IMR-90 (cell line): ENCODE data around the gene CACNA2D1. TPM values are rescaled to one million over a fixed set of nuclear protein-coding genes. Genes with fewer than 3 reads are reported as not detected.

Source experiments
- ATAC-seq: fragments of 200-7000 bp; cut with Tn5 transposase; 2 replicates; pipeline ENCODE4 v1.9.1; 2020; ENCODE audit warnings: low read depth, mild to moderate bottlenecking, moderate library complexity
- BruUV-seq: library from RNA; stranded (reverse); fragments of 400-500 nt; replicated peaks from 2 replicates; lab custom pipeline; 2021; lab: Mats Ljungman, UMichigan
- CTCF ChIA-PET: fragments of 300-600 bp; formaldehyde crosslinking; extraction: SDS; loops from one replicate; lab custom pipeline; 2021; ENCODE audit warnings: antibody characterized with exemption; lab: Yijun Ruan, JAX
- POLR2A ChIA-PET: fragments of 300-600 bp; sonication (Branson Sonifier 250); formaldehyde crosslinking; loops from one replicate; lab custom pipeline; 2022; ENCODE audit warnings: antibody characterized with exemption; ENCODE audit not compliant: unreplicated experiment; lab: Charles Lee
- DNase-seq: peaks from one replicate; pipeline ENCODE4 v3.0.0; 2013
- H2AFZ ChIP-seq: replicated peaks from 2 replicates; pipeline ENCODE3; 2013; ENCODE audit warnings: low read length, mild to moderate bottlenecking; ENCODE audit not compliant: poor library complexity
- H2AK5ac ChIP-seq: 2 replicates; pipeline ENCODE4 v1.6.1; 2013; ENCODE audit warnings: low read depth, low read length, inconsistent platforms
- H2AK9ac ChIP-seq: replicated peaks from 2 replicates; pipeline ENCODE3; 2013; ENCODE audit warnings: mild to moderate bottlenecking, low read depth, low read length, moderate library complexity; ENCODE audit not compliant: poor library complexity
- H2BK120ac ChIP-seq: 2 replicates; pipeline ENCODE4 v1.6.1; 2013; ENCODE audit warnings: low read depth, low read length, inconsistent platforms
- H2BK15ac ChIP-seq: 3 replicates; pipeline ENCODE4 v1.6.1; 2013; ENCODE audit warnings: low read depth, low read length, inconsistent platforms
- H2BK20ac ChIP-seq: 2 replicates; pipeline ENCODE4 v1.6.1; 2013; ENCODE audit warnings: low read depth, mild to moderate bottlenecking, inconsistent platforms, low read length, moderate library complexity
- H2BK5ac ChIP-seq: 2 replicates; pipeline ENCODE4 v1.6.1; 2013; ENCODE audit warnings: mild to moderate bottlenecking, low read depth, low read length, inconsistent platforms; ENCODE audit not compliant: poor library complexity, severe bottlenecking
- H3K14ac ChIP-seq: replicated peaks from 2 replicates; pipeline ENCODE4 v1.6.1; 2013; ENCODE audit warnings: low read depth, low read length, inconsistent platforms
- H3K18ac ChIP-seq: 2 replicates; pipeline ENCODE4 v1.6.1; 2013; ENCODE audit warnings: low read depth, low read length, control low read depth
- H3K23ac ChIP-seq: 2 replicates; pipeline ENCODE4 v1.6.1; 2013; ENCODE audit warnings: low read depth, low read length, inconsistent platforms
- H3K27ac ChIP-seq: 2 replicates; pipeline ENCODE4 v1.5.1; 2013; ENCODE audit warnings: mild to moderate bottlenecking, control low read depth, low read length; ENCODE audit not compliant: insufficient read depth
- H3K27me3 ChIP-seq: 2 replicates; pipeline ENCODE4 v1.6.1; 2013; ENCODE audit warnings: low read length; ENCODE audit not compliant: control insufficient read depth, insufficient read depth
- H3K36me3 ChIP-seq: 2 replicates; pipeline ENCODE4 v1.6.1; 2013; ENCODE audit warnings: low read length, mixed read lengths; ENCODE audit not compliant: control insufficient read depth, insufficient read depth
- H3K4ac ChIP-seq: 2 replicates; pipeline ENCODE4 v1.6.1; 2013; ENCODE audit warnings: low read depth, low read length, inconsistent platforms
- H3K4me1 ChIP-seq: 2 replicates; pipeline ENCODE4 v1.6.1; 2013; ENCODE audit warnings: low read length, mixed read lengths; ENCODE audit not compliant: control insufficient read depth, insufficient read depth
- H3K4me2 ChIP-seq: 2 replicates; pipeline ENCODE4 v1.6.1; 2013; ENCODE audit warnings: low read depth, mild to moderate bottlenecking, control low read depth, low read length, moderate library complexity
- H3K4me3 ChIP-seq: 2 replicates; pipeline ENCODE4 v1.5.1; 2013; ENCODE audit warnings: low read depth, mild to moderate bottlenecking, control low read depth, low read length, moderate library complexity; ENCODE audit not compliant: insufficient read depth
- H3K56ac ChIP-seq: 2 replicates; pipeline ENCODE4 v1.6.1; 2013; ENCODE audit warnings: low read length, inconsistent platforms; ENCODE audit not compliant: insufficient read depth; ENCODE audit errors: extremely low read depth
- H3K79me1 ChIP-seq, 2 experiments: 2 replicates each; pipeline ENCODE4 v1.6.1; 2013; ENCODE audit warnings: low read length in 2 of 2, inconsistent platforms in 1 of 2, low read depth in 1 of 2
- H3K9ac ChIP-seq: 2 replicates; pipeline ENCODE4 v1.6.1; 2013; ENCODE audit warnings: low read depth, low read length, control low read depth
- H3K9me1 ChIP-seq: 2 replicates; pipeline ENCODE4 v1.6.1; 2013; ENCODE audit warnings: low read length, inconsistent platforms; ENCODE audit not compliant: insufficient read depth
- H3K9me3 ChIP-seq: 2 replicates; pipeline ENCODE4 v1.6.1; 2013; ENCODE audit warnings: low read length; ENCODE audit not compliant: control insufficient read depth, insufficient read depth
- H4K20me1 ChIP-seq: 2 replicates; pipeline ENCODE4 v1.6.1; 2013; ENCODE audit warnings: low read length, inconsistent platforms; ENCODE audit not compliant: insufficient read depth
- H4K5ac ChIP-seq: 2 replicates; pipeline ENCODE4 v1.6.1; 2013; ENCODE audit warnings: mild to moderate bottlenecking, low read depth, low read length, control low read depth
- H4K8ac ChIP-seq, 2 experiments: 2 replicates each; pipeline ENCODE4 v1.6.1; 2013; ENCODE audit warnings: low read depth in 2 of 2, low read length in 2 of 2, control low read depth in 1 of 2, inconsistent platforms in 1 of 2
- H4K91ac ChIP-seq: 2 replicates; pipeline ENCODE4 v1.6.1; 2013; ENCODE audit warnings: low read depth, low read length, inconsistent platforms; ENCODE audit not compliant: insufficient read depth
- BHLHE40 ChIP-seq: fragments of 150-350 bp; IDR thresholded peaks from 2 replicates; pipeline ENCODE4 v1.6.1; 2016; ENCODE audit warnings: mild to moderate bottlenecking, low read depth, low read length
- CEBPB ChIP-seq: IDR thresholded peaks from 2 replicates; pipeline ENCODE4 v1.6.1; 2012; ENCODE audit warnings: low read depth, low read length, improper control_type of control experiment
- CHD1 ChIP-seq: IDR thresholded peaks from 2 replicates; pipeline ENCODE4 v1.6.1; 2012; ENCODE audit warnings: low read depth, low read length, improper control_type of control experiment
- FOS ChIP-seq: fragments of 150-350 bp; IDR thresholded peaks from 2 replicates; pipeline ENCODE4 v1.6.1; 2016; ENCODE audit warnings: low read depth, low read length
- MAFK ChIP-seq: IDR thresholded peaks from 2 replicates; pipeline ENCODE4 v1.6.1; 2012; ENCODE audit warnings: low read depth, low read length, improper control_type of control experiment
- MAZ ChIP-seq: IDR thresholded peaks from 2 replicates; pipeline ENCODE4 v1.6.1; 2012; ENCODE audit warnings: low read depth, mild to moderate bottlenecking, low read length, improper control_type of control experiment, moderate library complexity, borderline replicate concordance
- MXI1 ChIP-seq: IDR thresholded peaks from 2 replicates; pipeline ENCODE4 v1.6.1; 2012; ENCODE audit warnings: low read depth, mild to moderate bottlenecking, low read length, moderate library complexity, borderline replicate concordance
- NFE2L2 ChIP-seq: fragments of 150-350 bp; IDR thresholded peaks from 2 replicates; pipeline ENCODE4 v1.6.1; 2016; ENCODE audit warnings: low read depth, mild to moderate bottlenecking, low read length
- POLR2A ChIP-seq: IDR thresholded peaks from 2 replicates; pipeline ENCODE4 v1.6.1; 2012; ENCODE audit warnings: mild to moderate bottlenecking, low read depth, low read length
- RAD21 ChIP-seq: IDR thresholded peaks from 2 replicates; pipeline ENCODE4 v1.6.1; 2012; ENCODE audit warnings: low read length, improper control_type of control experiment
- RCOR1 ChIP-seq: IDR thresholded peaks from 2 replicates; pipeline ENCODE4 v1.6.1; 2012; ENCODE audit warnings: mild to moderate bottlenecking, low read length, improper control_type of control experiment; ENCODE audit not compliant: insufficient replicate concordance
- RFX5 ChIP-seq: IDR thresholded peaks from 2 replicates; pipeline ENCODE4 v1.8.0; 2012; ENCODE audit warnings: low read depth, mild to moderate bottlenecking, low read length, moderate library complexity
- SMC3 ChIP-seq: fragments of 150-350 bp; IDR thresholded peaks from 2 replicates; pipeline ENCODE4 v1.6.1; 2016; ENCODE audit warnings: low read depth, mild to moderate bottlenecking, antibody characterized with exemption, low read length, moderate library complexity
- WGBS, 2 experiments: methylation state at CpG; one replicate each; pipeline versions ENCODE4 v1.1.5 to v1.1.7; 2013; ENCODE audit warnings: missing lambda C conversion rate in 2 of 2; ENCODE audit not compliant: insufficient read length in 1 of 2; ENCODE audit errors: extremely low coverage in 2 of 2; 5-methylcytosine and 5-hydroxymethylcytosine counted together
- dilution Hi-C: fragments of 300-500 bp; cut with HindIII; formaldehyde crosslinking; loops from one replicate; pipeline ENCODE4 v1.14.3; 2018; ENCODE audit warnings: low sequenced_read_pairs; ENCODE audit not compliant: unreplicated experiment
- in situ Hi-C: fragments of 300-500 bp; cut with MboI; formaldehyde crosslinking; loops from 3 replicates; pipeline ENCODE4 v1.14.3; 2019; ENCODE audit warnings: low sequenced_read_pairs, inconsistent platforms, mixed read lengths
- intact Hi-C: fragments of 100-400 bp; cut with micrococcal nuclease; formaldehyde crosslinking; loops from 2 replicates; pipeline ENCODE4 v1.10.0; 2022
- polyA plus RNA-seq, 3 experiments: library from polyadenylated mRNA; depleted of rRNA; stranded (reverse); fragments of >200 nt; gene quantifications; 2 replicates each; pipeline ENCODE4 v1.2.3, GENCODE V29; 2012; ENCODE audit warnings: low replicate concordance in 1 of 3
- total RNA-seq: library from RNA; depleted of rRNA; stranded (reverse); fragments of >200 nt; gene quantifications from 2 replicates; pipeline ENCODE4 v1.2.3, GENCODE V29; 2012
- TF ChIP-seq, protein P1 (sequence below): fragments of 150-350 bp; IDR thresholded peaks from 2 replicates; pipeline ENCODE4 v1.6.1; 2017; ENCODE audit warnings: mild to moderate bottlenecking, antibody characterized with exemption, low read length, low read depth
- TF ChIP-seq, protein P2 (sequence below): conservative IDR thresholded peaks from 2 replicates; pipeline ENCODE4 v1.5.1; 2012; ENCODE audit warnings: mild to moderate bottlenecking, low read depth, low read length, improper control_type of control experiment
- TF ChIP-seq, protein P3 (sequence below): fragments of 150-350 bp; IDR thresholded peaks from 2 replicates; pipeline ENCODE4 v1.6.1; 2016; ENCODE audit warnings: low read depth, mild to moderate bottlenecking, low read length, moderate library complexity, borderline replicate concordance

The CACNA2D1 gene
- total and polyA plus RNA-seq, 2 of the 4 experiments (the other 2 are of a cell fraction) = 5.8 to 21.9 TPM

DNA sequence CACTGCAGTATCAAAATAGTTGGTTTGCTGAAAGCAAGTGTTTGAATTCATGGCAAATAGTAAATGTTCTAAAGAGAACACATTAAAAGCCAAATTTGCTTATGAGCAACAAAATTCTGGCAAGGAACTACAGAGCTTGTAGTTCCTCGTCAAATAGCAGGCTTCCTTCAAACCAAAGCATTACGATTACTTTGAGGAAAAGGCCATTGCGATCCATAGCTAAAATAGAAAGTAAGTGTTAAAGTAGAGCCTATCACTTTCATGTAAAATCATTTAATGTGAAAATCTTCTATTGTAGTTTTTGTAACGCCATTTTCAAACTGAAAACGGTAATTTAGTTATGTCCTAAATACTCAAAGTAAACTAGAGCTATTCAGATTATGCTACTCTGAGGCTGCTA, 20.1 kb downstream of the CACNA2D1 start:
- no peak overlapping the region for H3K4me3 ChIP-seq
- dilution Hi-C loops = no loop called here
- no peak overlapping the region for H2AFZ ChIP-seq
- H2BK5ac ChIP-seq = no peak overlapping the region
- H4K5ac ChIP-seq = no peak overlapping the region
- no peaks in the 10 kb centered on the region for H3K9me3 ChIP-seq
- ChIA-PET POLR2A (no interaction called here), CTCF (interaction anchor here (1.0 kb wide), 1 partner anchor 15 kb away, joined by 7 read pairs; no protein-coding TSS in a partner anchor)
- H3K4me1 ChIP-seq = peaks cover 2% of the 10 kb centered on the region; the same call in 1 of the 2 replicates
- H2AK5ac ChIP-seq = no peak overlapping the region
- no peak overlapping the region for H3K56ac ChIP-seq
- in situ Hi-C loops = no loop called here
- H4K20me1 ChIP-seq = no peaks in the 10 kb centered on the region
- no TSS peak for BruUV-seq
- no CpG with 5 or more reads among the region's 5 CpGs for WGBS, 2 experiments
- no peak overlapping the region for H3K27ac ChIP-seq
- no peak overlapping the region for H3K23ac ChIP-seq
- H3K18ac ChIP-seq = no peak overlapping the region
- no peak overlapping the region for H3K4ac ChIP-seq
- no peak overlapping the region for H3K4me2 ChIP-seq
- H4K91ac ChIP-seq = no peak overlapping the region
- no peaks in the 10 kb centered on the region for H3K36me3 ChIP-seq
- no peak for TF ChIP-seq CHD1
- no peak for TF ChIP-seq BHLHE40
- no peak for TF ChIP-seq RCOR1
- TF ChIP-seq MAFK = no peak
- TF ChIP-seq, protein P1, sequence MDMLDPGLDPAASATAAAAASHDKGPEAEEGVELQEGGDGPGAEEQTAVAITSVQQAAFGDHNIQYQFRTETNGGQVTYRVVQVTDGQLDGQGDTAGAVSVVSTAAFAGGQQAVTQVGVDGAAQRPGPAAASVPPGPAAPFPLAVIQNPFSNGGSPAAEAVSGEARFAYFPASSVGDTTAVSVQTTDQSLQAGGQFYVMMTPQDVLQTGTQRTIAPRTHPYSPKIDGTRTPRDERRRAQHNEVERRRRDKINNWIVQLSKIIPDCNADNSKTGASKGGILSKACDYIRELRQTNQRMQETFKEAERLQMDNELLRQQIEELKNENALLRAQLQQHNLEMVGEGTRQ = no peak
- TF ChIP-seq, protein P2, sequence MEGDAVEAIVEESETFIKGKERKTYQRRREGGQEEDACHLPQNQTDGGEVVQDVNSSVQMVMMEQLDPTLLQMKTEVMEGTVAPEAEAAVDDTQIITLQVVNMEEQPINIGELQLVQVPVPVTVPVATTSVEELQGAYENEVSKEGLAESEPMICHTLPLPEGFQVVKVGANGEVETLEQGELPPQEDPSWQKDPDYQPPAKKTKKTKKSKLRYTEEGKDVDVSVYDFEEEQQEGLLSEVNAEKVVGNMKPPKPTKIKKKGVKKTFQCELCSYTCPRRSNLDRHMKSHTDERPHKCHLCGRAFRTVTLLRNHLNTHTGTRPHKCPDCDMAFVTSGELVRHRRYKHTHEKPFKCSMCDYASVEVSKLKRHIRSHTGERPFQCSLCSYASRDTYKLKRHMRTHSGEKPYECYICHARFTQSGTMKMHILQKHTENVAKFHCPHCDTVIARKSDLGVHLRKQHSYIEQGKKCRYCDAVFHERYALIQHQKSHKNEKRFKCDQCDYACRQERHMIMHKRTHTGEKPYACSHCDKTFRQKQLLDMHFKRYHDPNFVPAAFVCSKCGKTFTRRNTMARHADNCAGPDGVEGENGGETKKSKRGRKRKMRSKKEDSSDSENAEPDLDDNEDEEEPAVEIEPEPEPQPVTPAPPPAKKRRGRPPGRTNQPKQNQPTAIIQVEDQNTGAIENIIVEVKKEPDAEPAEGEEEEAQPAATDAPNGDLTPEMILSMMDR = no peak
- no peak for TF ChIP-seq SMC3
- no peak for TF ChIP-seq POLR2A
- TF ChIP-seq MXI1 = no peak
- no peak for TF ChIP-seq RFX5
- TF ChIP-seq FOS = no peak
- TF ChIP-seq CEBPB = no peak
- TF ChIP-seq RAD21 = no peak
- TF ChIP-seq, protein P3, sequence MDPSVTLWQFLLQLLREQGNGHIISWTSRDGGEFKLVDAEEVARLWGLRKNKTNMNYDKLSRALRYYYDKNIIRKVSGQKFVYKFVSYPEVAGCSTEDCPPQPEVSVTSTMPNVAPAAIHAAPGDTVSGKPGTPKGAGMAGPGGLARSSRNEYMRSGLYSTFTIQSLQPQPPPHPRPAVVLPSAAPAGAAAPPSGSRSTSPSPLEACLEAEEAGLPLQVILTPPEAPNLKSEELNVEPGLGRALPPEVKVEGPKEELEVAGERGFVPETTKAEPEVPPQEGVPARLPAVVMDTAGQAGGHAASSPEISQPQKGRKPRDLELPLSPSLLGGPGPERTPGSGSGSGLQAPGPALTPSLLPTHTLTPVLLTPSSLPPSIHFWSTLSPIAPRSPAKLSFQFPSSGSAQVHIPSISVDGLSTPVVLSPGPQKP = no peak
- TF ChIP-seq MAZ = no peak
- TF ChIP-seq NFE2L2 = no peak
- no peak overlapping the region for H2AK9ac ChIP-seq
- H2BK120ac ChIP-seq = no peak overlapping the region
- no peak for ATAC-seq
- H3K9ac ChIP-seq = no peak overlapping the region
- H2BK20ac ChIP-seq = no peak overlapping the region
- no peaks in the 10 kb centered on the region for H3K9me1 ChIP-seq
- intact Hi-C loops = no loop called here
- no peak overlapping the region for H3K14ac ChIP-seq
- DNase-seq = no peak
- no peak overlapping the region for H4K8ac ChIP-seq
- H2BK15ac ChIP-seq = no peak overlapping the region
- peaks cover 9 to 33% of the 10 kb centered on the region in 2 experiments for H3K79me1 ChIP-seq
- no peaks in the 10 kb centered on the region for H3K27me3 ChIP-seq
